Measurements from ENCODE around the gene LYPD6B. TPM values are rescaled to one million over a fixed set of nuclear protein-coding genes. Genes with fewer than 3 reads are reported as not detected.

Gene LYPD6B
- total RNA-seq, 2 experiments from 2014 or later: not detected

DNA sequence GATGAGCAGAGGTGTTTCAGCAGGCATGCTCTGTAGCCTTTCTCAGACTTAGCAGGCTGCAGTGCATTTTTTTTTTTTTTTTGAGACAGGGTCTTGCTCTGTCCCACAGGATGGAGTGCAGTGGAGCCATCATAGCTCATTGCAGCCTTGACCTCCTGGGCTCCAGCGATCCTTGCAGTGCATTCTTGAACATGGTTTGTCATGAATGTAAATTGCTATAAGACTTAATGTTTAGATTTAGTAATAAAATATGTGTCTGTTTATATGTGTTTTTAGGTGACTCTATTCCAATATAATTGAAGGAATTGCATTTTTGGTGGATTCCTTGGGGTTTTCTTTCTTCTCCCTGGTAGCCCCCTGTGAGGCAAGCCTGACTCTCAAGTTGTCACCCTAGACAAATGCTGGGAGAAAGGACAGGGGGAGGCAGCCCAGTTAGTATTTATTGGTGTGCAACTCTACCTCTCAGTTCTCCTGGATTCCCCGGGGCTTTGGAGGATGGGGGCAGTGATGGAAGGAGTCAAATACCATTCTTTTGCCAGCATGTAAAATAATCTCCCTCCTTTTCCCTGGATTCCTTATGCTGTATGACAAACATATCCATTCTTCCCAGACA, 22.7 kb downstream of the LYPD6B start:
- Mint-ChIP-seq H3K4me1 (ENCODE audit: low read depth) (no peaks in the 10 kb centered on the region), H3K36me3 (ENCODE audit: low read depth) (no peaks in the 10 kb centered on the region), H3K27ac (no peak overlapping the region), H3K9me3 (no peaks in the 10 kb centered on the region), H3K4me3 (no peak overlapping the region), H3K27me3 (peaks cover 6% of the 10 kb centered on the region)
- no peak for ATAC-seq
- CTCF ChIA-PET: no interaction called here
- POLR2A ChIA-PET: no interaction called here
- intact Hi-C loops (cut with micrococcal nuclease): no loop called here
- TF ChIP-seq, protein P1, sequence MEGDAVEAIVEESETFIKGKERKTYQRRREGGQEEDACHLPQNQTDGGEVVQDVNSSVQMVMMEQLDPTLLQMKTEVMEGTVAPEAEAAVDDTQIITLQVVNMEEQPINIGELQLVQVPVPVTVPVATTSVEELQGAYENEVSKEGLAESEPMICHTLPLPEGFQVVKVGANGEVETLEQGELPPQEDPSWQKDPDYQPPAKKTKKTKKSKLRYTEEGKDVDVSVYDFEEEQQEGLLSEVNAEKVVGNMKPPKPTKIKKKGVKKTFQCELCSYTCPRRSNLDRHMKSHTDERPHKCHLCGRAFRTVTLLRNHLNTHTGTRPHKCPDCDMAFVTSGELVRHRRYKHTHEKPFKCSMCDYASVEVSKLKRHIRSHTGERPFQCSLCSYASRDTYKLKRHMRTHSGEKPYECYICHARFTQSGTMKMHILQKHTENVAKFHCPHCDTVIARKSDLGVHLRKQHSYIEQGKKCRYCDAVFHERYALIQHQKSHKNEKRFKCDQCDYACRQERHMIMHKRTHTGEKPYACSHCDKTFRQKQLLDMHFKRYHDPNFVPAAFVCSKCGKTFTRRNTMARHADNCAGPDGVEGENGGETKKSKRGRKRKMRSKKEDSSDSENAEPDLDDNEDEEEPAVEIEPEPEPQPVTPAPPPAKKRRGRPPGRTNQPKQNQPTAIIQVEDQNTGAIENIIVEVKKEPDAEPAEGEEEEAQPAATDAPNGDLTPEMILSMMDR (IDR thresholded peaks at IDR 0.05): no peak
- no peak for DNase-seq

- Mint-ChIP-seq H3K9me3 (peaks cover 1% of the 10 kb centered on the region), H3K27ac (no peak overlapping the region), H3K4me1 (ENCODE audit: low read depth) (no peaks in the 10 kb centered on the region), H3K4me3 (no peak overlapping the region), H3K36me3 (ENCODE audit: low read depth) (no peaks in the 10 kb centered on the region), H3K27me3 (peaks cover 8% of the 10 kb centered on the region)
- DNase-seq: no peak
- TF ChIP-seq, protein P1 (IDR thresholded peaks at IDR 0.05): no peak
- ATAC-seq: no peak
- CTCF ChIA-PET: no interaction called here
- POLR2A ChIA-PET: no interaction called here
- intact Hi-C loops (cut with micrococcal nuclease): no loop called here
Measured at GRCh38 chr2:149062531-149062930, 24.0 kb downstream of the LYPD6B start.

- Mint-ChIP-seq H3K4me1 (ENCODE audit: low read depth) (no peaks in the 10 kb centered on the region), H3K4me3 (no peak overlapping the region), H3K27ac (no peak overlapping the region), H3K27me3 (peaks cover 11% of the 10 kb centered on the region), H3K36me3 (ENCODE audit: low read depth) (no peaks in the 10 kb centered on the region), H3K9me3 (peaks cover 1% of the 10 kb centered on the region)
- POLR2A ChIA-PET: no interaction called here
- TF ChIP-seq, protein P1 (IDR thresholded peaks at IDR 0.05): no peak
- CTCF ChIA-PET: interaction anchor here (0.8 kb wide), 1 partner anchor 498 kb away, joined by 3 read pairs; no protein-coding TSS in a partner anchor
- intact Hi-C loops (cut with micrococcal nuclease): no loop called here
- DNase-seq (no peak), ATAC-seq (no peak)
Measured at GRCh38 chr2:149063177-149063576, 24.7 kb downstream of the LYPD6B start.

DNA sequence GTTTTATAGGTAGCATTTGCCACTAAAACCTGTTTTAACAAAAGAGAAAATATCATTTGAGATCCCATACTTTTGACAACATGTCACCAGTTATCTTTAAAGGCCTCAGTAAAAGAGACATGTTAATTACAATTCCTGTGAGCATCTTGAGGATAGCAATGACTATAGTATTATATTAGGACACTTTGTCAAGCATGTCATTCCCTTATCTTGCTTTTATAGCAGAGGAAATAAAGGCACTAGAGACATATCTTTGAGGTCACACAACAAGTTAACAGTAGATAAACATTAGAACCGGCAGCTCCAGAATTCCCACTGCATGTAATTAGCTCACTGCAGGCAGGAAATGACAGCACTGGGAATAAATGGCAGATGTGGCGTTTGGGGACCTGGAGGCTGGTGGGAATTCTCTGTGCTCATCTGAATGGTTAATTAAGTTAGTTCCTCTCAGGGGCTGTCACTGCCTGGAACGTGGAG, 25.9 kb downstream of the LYPD6B start:
- DNase-seq: no peak
- H3K9me3 Mint-ChIP-seq: peaks cover 1% of the 10 kb centered on the region
- peaks cover 10% of the 10 kb centered on the region for H3K27me3 Mint-ChIP-seq
- H3K36me3 Mint-ChIP-seq (ENCODE audit: low read depth): no peaks in the 10 kb centered on the region
- CTCF ChIA-PET: interaction anchor here (0.8 kb wide), 1 partner anchor 47 kb away, joined by 3 read pairs; no protein-coding TSS in a partner anchor
- no peak for ATAC-seq
- peaks cover 7% of the 10 kb centered on the region for H3K4me1 Mint-ChIP-seq (ENCODE audit: low read depth)
- POLR2A ChIA-PET: no interaction called here
- intact Hi-C loops (cut with micrococcal nuclease): no loop called here
- no peak overlapping the region for H3K4me3 Mint-ChIP-seq
- TF ChIP-seq, protein P1 (IDR thresholded peaks at IDR 0.05): no peak
- H3K27ac Mint-ChIP-seq: no peak overlapping the region

DNA sequence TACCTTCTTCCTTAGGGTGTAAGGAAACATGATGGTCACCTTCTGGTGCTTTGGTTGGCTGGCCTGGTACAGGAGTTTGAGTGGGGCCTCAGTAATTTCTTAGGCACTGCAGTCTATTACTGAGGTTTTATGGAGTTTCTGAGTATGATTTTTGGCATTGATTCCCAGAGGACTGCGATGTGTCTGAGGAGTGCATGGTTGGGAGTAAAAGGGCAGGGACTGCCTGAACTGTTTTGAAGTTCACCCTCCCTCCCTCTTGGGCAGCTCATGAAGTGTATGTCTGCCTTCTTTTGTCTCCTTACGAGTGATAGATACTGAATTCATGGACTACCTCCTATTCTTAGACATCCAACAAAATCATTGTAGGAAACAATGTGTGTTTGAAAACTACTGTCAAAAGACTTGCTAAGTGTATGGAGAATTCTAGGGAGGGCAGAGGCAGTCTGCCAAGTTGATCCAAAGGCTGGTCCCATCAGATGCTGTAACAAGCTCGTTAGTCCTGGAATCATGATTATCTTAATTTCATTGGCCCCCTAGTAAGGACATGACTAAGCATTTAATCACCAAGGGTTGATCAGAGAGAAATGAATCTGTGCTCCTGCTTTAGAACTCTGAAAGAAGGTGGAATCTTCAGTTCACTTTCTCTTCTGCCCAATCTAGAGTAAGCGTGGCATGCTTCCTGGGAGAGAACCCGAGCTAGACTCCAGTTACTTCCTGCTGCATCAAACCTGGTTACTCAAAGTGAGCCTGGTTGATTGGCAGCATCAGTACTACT, 26.5 kb downstream of the LYPD6B start:
- intact Hi-C loops (cut with micrococcal nuclease): no loop called here
- ATAC-seq (no peak), DNase-seq (no peak)
- no peak overlapping the region for H3K4me3 Mint-ChIP-seq
- H3K9me3 Mint-ChIP-seq: peaks cover 1% of the 10 kb centered on the region
- no peak overlapping the region for H3K27ac Mint-ChIP-seq
- POLR2A ChIA-PET: no interaction called here
- H3K27me3 Mint-ChIP-seq: peaks cover 10% of the 10 kb centered on the region
- H3K4me1 Mint-ChIP-seq (ENCODE audit: low read depth): peaks cover 14% of the 10 kb centered on the region
- CTCF ChIA-PET: interaction anchor here (1.0 kb wide), 1 partner anchor 48 kb away, joined by 3 read pairs; no protein-coding TSS in a partner anchor
- H3K36me3 Mint-ChIP-seq (ENCODE audit: low read depth): no peaks in the 10 kb centered on the region
- TF ChIP-seq, protein P1 (IDR thresholded peaks at IDR 0.05): no peak

Measured in activated CD8-positive, alpha-beta T cell treated with anti-CD3 and anti-CD28 coated beads for 36 hours (primary cell).